ENCODE results near the gene VASP. TPM values are rescaled to one million over a fixed set of nuclear protein-coding genes. Genes with fewer than 3 reads are reported as not detected.

VASP gene
- total and polyA plus RNA-seq, 9 of the 15 experiments (the other 6 are each of a cell fraction or from before 2014, with no cell fraction given): 16.7 to 261 (median 112) TPM

GRCh38 chr19:45478454-45479238 is 28.6 kb upstream of the VASP start (continued):
- TF ChIP-seq ZNF655 (CRISPR knock-in tag; IDR thresholded peaks at IDR 0.05): no peak
- TF ChIP-seq ZNF699 (CRISPR knock-in tag; IDR thresholded peaks at IDR 0.05; ENCODE audit: insufficient replicate concordance): no peak
- TF ChIP-seq ZBTB7A (IDR thresholded peaks at IDR 0.05; ENCODE audit: borderline replicate concordance, control insufficient read depth, low read depth, low read length): no peak
- TF ChIP-seq CGGBP1 (CRISPR knock-in tag; IDR thresholded peaks at IDR 0.05): no peak
- peak; percentile 83 for TF ChIP-seq RFX1 (IDR thresholded peaks at IDR 0.05)
- 0 out of 2 replicates have a peak, but pooled peaks have one; percentile 54 for TF ChIP-seq SIN3B (IDR thresholded peaks at IDR 0.05; ENCODE audit: low read depth)
- no peak for TF ChIP-seq LARP7 (IDR thresholded peaks at IDR 0.05)
- no peak for TF ChIP-seq PREB (CRISPR knock-in tag; IDR thresholded peaks at IDR 0.05)
- no peak for TF ChIP-seq KLF6 (CRISPR knock-in tag; IDR thresholded peaks at IDR 0.05; ENCODE audit: borderline replicate concordance)
- peak; percentile 44 for TF ChIP-seq CREM (IDR thresholded peaks at IDR 0.05; ENCODE audit: low read depth)
- no peak for TF ChIP-seq RBM34 (IDR thresholded peaks at IDR 0.05; ENCODE audit: borderline replicate concordance, insufficient read depth, low read length)
- peak in 1 of 2 experiments; percentile 44; a peak in 1 of 4 replicates for TF ChIP-seq NONO (IDR thresholded peaks at IDR 0.05; ENCODE audit: low read depth in 2 of 2, low read length in 1 of 2)
- no peak for TF ChIP-seq ZNF165 (CRISPR knock-in tag; IDR thresholded peaks at IDR 0.05; ENCODE audit: borderline replicate concordance)
- no peak for TF ChIP-seq DNMT1 (IDR thresholded peaks at IDR 0.05)
- no peak for TF ChIP-seq ILF3 (IDR thresholded peaks at IDR 0.05; ENCODE audit: borderline replicate concordance)
- no peak for TF ChIP-seq FIP1L1 (IDR thresholded peaks at IDR 0.05; ENCODE audit: low read depth, low read length, poor library complexity, severe bottlenecking)
- TF ChIP-seq PCBP2 (IDR thresholded peaks at IDR 0.05; ENCODE audit: low read depth, low read length, poor library complexity, severe bottlenecking): no peak

Measured in K562 (cell line).